ENCODE data around the gene MRPL10. TPM values are rescaled to one million over a fixed set of nuclear protein-coding genes. Genes with fewer than 3 reads are reported as not detected.

MRPL10 gene
- total and polyA plus RNA-seq, 2 donors (not counting 3 experiments of a cell fraction or from before 2014, with no cell fraction given) = 43.4 to 84.0 TPM

- POLR2A ChIA-PET = interaction anchor here (0.6 to 1.0 kb wide), 2 partner anchors 9 to 56 kb away, joined by 3 to 5 read pairs; partner anchors contain the start of genes LRRC46, MRPL10 and SP2
Measured at GRCh38 chr17:47840001-47840741, 8.8 kb upstream of the MRPL10 start.

DNA sequence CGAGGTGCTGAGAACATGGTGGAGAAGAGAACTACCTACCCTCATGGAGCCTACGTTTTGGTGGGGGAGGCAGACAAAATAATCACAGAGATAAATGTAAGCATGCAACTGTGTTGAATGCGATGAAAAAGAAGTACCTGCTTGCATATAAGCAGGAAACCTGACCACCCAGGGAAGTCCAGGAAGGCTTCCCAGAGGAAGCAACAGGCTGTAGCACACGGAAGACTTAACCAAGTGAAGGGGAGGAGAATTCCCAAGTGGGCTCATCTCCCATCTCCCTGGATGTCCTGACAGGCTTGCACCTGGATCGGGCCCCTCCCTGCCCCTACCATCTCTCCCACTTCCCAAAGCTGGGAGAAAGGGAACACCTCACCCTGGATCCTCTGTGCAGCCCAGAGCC lies 7.7 kb upstream of the MRPL10 start:
- intact Hi-C loops (cut with micrococcal nuclease) (no loop called here), dilution Hi-C loops (cut with MboI; ENCODE audit: extremely low pct_ligation_motif_present, low sequenced_read_pairs) (no loop called here)
- Histone ChIP-seq H3K9me1 (replicated peaks; ENCODE audit: control insufficient read depth, extremely low read depth, insufficient read depth, low read length) (no peaks in the 10 kb centered on the region), H4K20me1 (replicated peaks; ENCODE audit: control insufficient read depth, extremely low read depth, insufficient read depth, low read length) (no peaks in the 10 kb centered on the region), H3K27me3 (ENCODE audit: control insufficient read depth in 2 of 2, insufficient read depth in 2 of 2, low read length in 2 of 2) (no peaks in the 10 kb centered on the region), H3K9ac (replicated peaks; ENCODE audit: extremely low read depth, insufficient read depth, low read length) (no peak overlapping the region), H2AFZ (ENCODE audit: low read depth, low read length) (no peak overlapping the region), H3K36me3 (ENCODE audit: control insufficient read depth in 2 of 2, extremely low read depth in 1 of 2, insufficient read depth in 2 of 2, low read length in 2 of 2) (peaks cover 0 to 4% of the 10 kb centered on the region in 2 experiments), H3K27ac (ENCODE audit: insufficient read depth, low read depth, low read length) (no peak overlapping the region), H3K4me1 (ENCODE audit: control insufficient read depth, extremely low read depth, insufficient read depth, low read length) (peaks cover 17% of the 10 kb centered on the region), H3K4me3 (replicated peaks in 1 of 3; ENCODE audit: insufficient read depth in 1 of 3, low read depth in 1 of 3, low read length in 3 of 3) (no peak overlapping the region), H3K79me2 (ENCODE audit: control insufficient read depth, insufficient read depth, low read length) (no peaks in the 10 kb centered on the region), H3K4me2 (ENCODE audit: insufficient read depth, low read length) (no peak overlapping the region), H3K9me3 (replicated peaks; ENCODE audit: control insufficient read depth, insufficient read depth, low read length) (no peaks in the 10 kb centered on the region)
- TF ChIP-seq FOS (IDR thresholded peaks at IDR 0.05; ENCODE audit: borderline replicate concordance, insufficient read depth, low read length) (no peak), GATA2 (IDR thresholded peaks at IDR 0.05; ENCODE audit: insufficient read depth, insufficient read length, low read depth, low read length) (no peak), MYC (IDR thresholded peaks at IDR 0.05; ENCODE audit: low read depth, low read length) (no peak), JUN (IDR thresholded peaks at IDR 0.05; ENCODE audit: borderline replicate concordance, insufficient read depth, insufficient read length, low read depth) (no peak), POLR2A (IDR thresholded peaks at IDR 0.05; ENCODE audit: low read depth, low read length) (no peak), EZH2 (IDR thresholded peaks at IDR 0.05; ENCODE audit: borderline replicate concordance, low read depth, low read length, severe bottlenecking) (no peak), POLR2AphosphoS5 (IDR thresholded peaks at IDR 0.05; ENCODE audit: insufficient read depth, low read depth, low read length) (no peak)
- TF ChIP-seq, protein P1, sequence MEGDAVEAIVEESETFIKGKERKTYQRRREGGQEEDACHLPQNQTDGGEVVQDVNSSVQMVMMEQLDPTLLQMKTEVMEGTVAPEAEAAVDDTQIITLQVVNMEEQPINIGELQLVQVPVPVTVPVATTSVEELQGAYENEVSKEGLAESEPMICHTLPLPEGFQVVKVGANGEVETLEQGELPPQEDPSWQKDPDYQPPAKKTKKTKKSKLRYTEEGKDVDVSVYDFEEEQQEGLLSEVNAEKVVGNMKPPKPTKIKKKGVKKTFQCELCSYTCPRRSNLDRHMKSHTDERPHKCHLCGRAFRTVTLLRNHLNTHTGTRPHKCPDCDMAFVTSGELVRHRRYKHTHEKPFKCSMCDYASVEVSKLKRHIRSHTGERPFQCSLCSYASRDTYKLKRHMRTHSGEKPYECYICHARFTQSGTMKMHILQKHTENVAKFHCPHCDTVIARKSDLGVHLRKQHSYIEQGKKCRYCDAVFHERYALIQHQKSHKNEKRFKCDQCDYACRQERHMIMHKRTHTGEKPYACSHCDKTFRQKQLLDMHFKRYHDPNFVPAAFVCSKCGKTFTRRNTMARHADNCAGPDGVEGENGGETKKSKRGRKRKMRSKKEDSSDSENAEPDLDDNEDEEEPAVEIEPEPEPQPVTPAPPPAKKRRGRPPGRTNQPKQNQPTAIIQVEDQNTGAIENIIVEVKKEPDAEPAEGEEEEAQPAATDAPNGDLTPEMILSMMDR (IDR thresholded peaks at IDR 0.05; ENCODE audit: extremely low read depth in 1 of 2, insufficient read depth in 1 of 2, low read depth in 1 of 2, low read length in 2 of 2) = no peak
- TF ChIP-seq, protein P2, sequence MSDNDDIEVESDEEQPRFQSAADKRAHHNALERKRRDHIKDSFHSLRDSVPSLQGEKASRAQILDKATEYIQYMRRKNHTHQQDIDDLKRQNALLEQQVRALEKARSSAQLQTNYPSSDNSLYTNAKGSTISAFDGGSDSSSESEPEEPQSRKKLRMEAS (IDR thresholded peaks at IDR 0.05; ENCODE audit: insufficient read depth, insufficient read length) = no peak
- BruUV-seq (replicated peaks) = no TSS peak
- no peak for DNase-seq (ENCODE audit: low read depth, low spot score)
- FAIRE-seq = no peak
- CTCF ChIA-PET = interaction anchor here (3.3 kb wide), 1 partner anchor 52 kb away, joined by 162 read pairs; no protein-coding TSS in a partner anchor
- POLR2A ChIA-PET = no interaction called here

More at GRCh38 chr17:47840001-47840741, 8.8 kb upstream of the MRPL10 start:
- peak overlapping the region in 2 of 3 experiments; percentile 65 to 86 for H3K4me3 ChIP-seq (replicated peaks in 1 of 3; ENCODE audit: insufficient read depth in 1 of 3, low read depth in 1 of 3, low read length in 3 of 3)
- H3K9ac ChIP-seq (replicated peaks; ENCODE audit: extremely low read depth, insufficient read depth, low read length) = no peak overlapping the region
- no peak overlapping the region for H3K27ac ChIP-seq (ENCODE audit: insufficient read depth, low read depth, low read length)
- H3K9me1 ChIP-seq (replicated peaks; ENCODE audit: control insufficient read depth, extremely low read depth, insufficient read depth, low read length) = no peaks in the 10 kb centered on the region
- H3K36me3 ChIP-seq (ENCODE audit: control insufficient read depth in 2 of 2, extremely low read depth in 1 of 2, insufficient read depth in 2 of 2, low read length in 2 of 2) = peaks cover 0 to 4% of the 10 kb centered on the region in 2 experiments
- CTCF ChIA-PET = interaction anchor here (0.6 to 5.3 kb wide), 10 partner anchors 9 to 178 kb away, joined by 4 to 162 read pairs (median 10); partner anchors contain the start of genes LRRC46, MRPL10, SP2 and SP6
- peak overlapping the region; percentile 95 for H2AFZ ChIP-seq (ENCODE audit: low read depth, low read length)
- TF ChIP-seq, protein P2 (IDR thresholded peaks at IDR 0.05; ENCODE audit: insufficient read depth, insufficient read length) = no peak
- no peak for TF ChIP-seq MYC (IDR thresholded peaks at IDR 0.05; ENCODE audit: low read depth, low read length)
- no peak for TF ChIP-seq GATA2 (IDR thresholded peaks at IDR 0.05; ENCODE audit: insufficient read depth, insufficient read length, low read depth, low read length)
- TF ChIP-seq FOS (IDR thresholded peaks at IDR 0.05; ENCODE audit: borderline replicate concordance, insufficient read depth, low read length) = no peak
- dilution Hi-C loops (cut with MboI; ENCODE audit: extremely low pct_ligation_motif_present, low sequenced_read_pairs) (no loop called here), intact Hi-C loops (cut with micrococcal nuclease) (loop anchor here (2.0 to 5.0 kb wide), 2 partner anchors 101 to 172 kb away; partner anchors contain the start of gene PNPO)
- peak overlapping the region; percentile 45 for H3K4me2 ChIP-seq (ENCODE audit: insufficient read depth, low read length)
- H4K20me1 ChIP-seq (replicated peaks; ENCODE audit: control insufficient read depth, extremely low read depth, insufficient read depth, low read length) = no peaks in the 10 kb centered on the region
- DNase-seq (ENCODE audit: low read depth, low spot score) = no peak
- FAIRE-seq = no peak
- H3K79me2 ChIP-seq (ENCODE audit: control insufficient read depth, insufficient read depth, low read length) = no peaks in the 10 kb centered on the region
- no TSS peak for BruUV-seq (replicated peaks)
- H3K27me3 ChIP-seq (ENCODE audit: control insufficient read depth in 2 of 2, insufficient read depth in 2 of 2, low read length in 2 of 2) = no peaks in the 10 kb centered on the region
- H3K4me1 ChIP-seq (ENCODE audit: control insufficient read depth, extremely low read depth, insufficient read depth, low read length) = peaks cover 8% of the 10 kb centered on the region
- no peaks in the 10 kb centered on the region for H3K9me3 ChIP-seq (replicated peaks; ENCODE audit: control insufficient read depth, insufficient read depth, low read length)
